Small intestine (tissue), 7 donors: ENCODE data around the gene HEY2. TPM values are rescaled to one million over a fixed set of nuclear protein-coding genes. Genes with fewer than 3 reads are reported as not detected.
A peak's percentile ranks its signal among the peaks of the same experiment; 100 is the strongest.
"Not testable (repeated sequence)": the region's sequence is repeated elsewhere in the genome, so short reads cannot be mapped to it uniquely, and the experiment has no call there.

Source experiments
- DNase-seq, 2 donors: peaks; one replicate each; pipeline versions ENCODE4 v3.0.0 to v3.0.0-alpha.2; 2013
- FAIRE-seq: peaks from 2 replicates; lab custom pipeline; 2012; peaks lifted over from hg19 to GRCh38; lab: Jason Lieb, UNC
- H3K27ac ChIP-seq, 3 donors: one replicate each; pipeline ENCODE4 v1.5.1; 2013; ENCODE audit warnings: low read length in 2 of 3, mild to moderate bottlenecking in 2 of 3, control low read depth in 1 of 3, inconsistent platforms in 1 of 3, low read depth in 1 of 3, moderate library complexity in 1 of 3
- H3K27me3 ChIP-seq, 3 donors: one replicate each; pipeline ENCODE4 v1.6.1; 2013; ENCODE audit warnings: low read length in 3 of 3, inconsistent platforms in 1 of 3; ENCODE audit not compliant: control insufficient read depth in 3 of 3, insufficient read depth in 3 of 3
- H3K36me3 ChIP-seq, 3 donors: one replicate each; pipeline ENCODE4 v1.6.1; 2013; ENCODE audit warnings: low read length in 3 of 3, inconsistent platforms in 1 of 3, low read depth in 1 of 3, mild to moderate bottlenecking in 1 of 3, moderate library complexity in 1 of 3; ENCODE audit not compliant: control insufficient read depth in 3 of 3, insufficient read depth in 2 of 3
- H3K4me1 ChIP-seq, 3 donors: one replicate each; pipeline ENCODE4 v1.6.1; 2013; ENCODE audit warnings: low read length in 2 of 3, inconsistent platforms in 1 of 3, low read depth in 1 of 3, mild to moderate bottlenecking in 1 of 3, moderate library complexity in 1 of 3; ENCODE audit not compliant: control insufficient read depth in 3 of 3, insufficient read depth in 2 of 3
- H3K4me3 ChIP-seq, 3 donors: one replicate each; pipeline ENCODE4 v1.5.1; 2013; ENCODE audit warnings: low read length in 3 of 3, control low read depth in 1 of 3, inconsistent platforms in 1 of 3, low read depth in 1 of 3, mild to moderate bottlenecking in 1 of 3, moderate library complexity in 1 of 3
- H3K9me3 ChIP-seq, 2 donors: one replicate each; pipeline ENCODE4 v1.6.1; 2013; ENCODE audit warnings: low read depth in 1 of 2, low read length in 1 of 2; ENCODE audit not compliant: control insufficient read depth in 2 of 2, insufficient read depth in 1 of 2
- WGBS, 3 donors: extraction: QIAGEN DNeasy Blood & Tissue Kit; methylation state at CpG; one replicate each; pipeline ENCODE4 v1.1.7; 2013; 5-methylcytosine and 5-hydroxymethylcytosine counted together
- polyA plus RNA-seq, 4 donors: library from polyadenylated mRNA; stranded (reverse) in 3 of 4; unstranded in 1 of 4; fragments of 200-250 nt in 3 of 4; fragments of 120-200 nt in 1 of 4; gene quantifications; one replicate each; pipeline versions ENCODE4 v1.2.1 to v1.2.3, GENCODE V29; 2013
- donor health status: healthy with polysubstance abuse.
- donor health status: control.
- donor health status: control.
- donor health status: Bipolar disorder and iron deficiency.
- donor health status: healthy.

The HEY2 gene
- polyA plus RNA-seq, 4 donors, result 0.81 to 3.8 (median 1.2) TPM; not detected in 1

DNA sequence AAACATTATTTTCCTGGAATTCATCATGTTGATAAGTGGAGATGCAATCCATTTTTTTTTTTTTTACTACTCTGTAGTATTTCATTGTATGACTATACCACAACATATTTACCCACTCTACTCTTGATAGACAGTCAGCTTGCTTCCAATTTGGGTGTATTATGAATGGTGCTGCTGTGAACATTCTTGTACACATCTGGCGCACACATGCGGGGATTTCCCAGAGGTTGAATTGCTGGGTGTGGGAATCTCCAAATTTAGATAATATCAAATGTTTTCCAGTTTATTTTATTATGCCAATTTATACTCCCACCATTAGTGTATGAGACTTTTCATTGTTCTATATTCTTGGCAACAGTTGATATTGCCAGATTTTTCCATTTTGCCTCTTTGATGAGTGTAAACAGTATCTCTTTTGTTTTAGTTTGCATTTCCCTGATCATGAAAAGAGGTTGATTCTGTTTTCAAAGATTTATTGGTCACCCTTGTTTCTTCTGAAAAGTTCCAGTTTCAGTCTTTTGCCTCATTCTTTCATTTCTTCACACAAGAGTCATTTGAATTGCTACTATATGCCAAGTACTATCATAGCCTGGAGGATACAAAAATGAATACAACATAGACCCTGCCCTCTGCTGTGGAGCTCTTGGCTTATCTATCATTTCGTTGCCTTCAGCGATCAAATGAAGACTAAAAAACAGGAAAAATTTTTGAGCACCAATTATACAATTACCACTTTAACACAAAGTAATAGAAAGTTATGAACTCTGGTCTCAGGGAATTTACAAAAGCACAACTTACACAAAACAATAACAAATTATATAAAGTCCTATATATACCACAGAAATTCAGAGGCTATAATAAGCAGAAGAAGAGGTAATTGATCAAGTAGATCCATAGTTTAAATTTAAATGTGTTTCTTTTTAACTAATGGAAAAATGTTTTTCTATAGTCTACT lies 24.2 kb downstream of the HEY2 start:
- Histone ChIP-seq H3K36me3 (no peaks in the 10 kb centered on the region), H3K27ac (no peak overlapping the region), H3K9me3 (no peaks in the 10 kb centered on the region), H3K27me3 (no peaks in the 10 kb centered on the region), H3K4me1 (peaks cover 0 to 2% (median 0%) of the 10 kb centered on the region in 3 donors), H3K4me3 (no peak overlapping the region)
- WGBS, 3 donors, result 62 to 74% (median 64%) methylated on average over 4 of the region's 4 CpGs
- FAIRE-seq, result no peak
- DNase-seq, result no peak

DNA sequence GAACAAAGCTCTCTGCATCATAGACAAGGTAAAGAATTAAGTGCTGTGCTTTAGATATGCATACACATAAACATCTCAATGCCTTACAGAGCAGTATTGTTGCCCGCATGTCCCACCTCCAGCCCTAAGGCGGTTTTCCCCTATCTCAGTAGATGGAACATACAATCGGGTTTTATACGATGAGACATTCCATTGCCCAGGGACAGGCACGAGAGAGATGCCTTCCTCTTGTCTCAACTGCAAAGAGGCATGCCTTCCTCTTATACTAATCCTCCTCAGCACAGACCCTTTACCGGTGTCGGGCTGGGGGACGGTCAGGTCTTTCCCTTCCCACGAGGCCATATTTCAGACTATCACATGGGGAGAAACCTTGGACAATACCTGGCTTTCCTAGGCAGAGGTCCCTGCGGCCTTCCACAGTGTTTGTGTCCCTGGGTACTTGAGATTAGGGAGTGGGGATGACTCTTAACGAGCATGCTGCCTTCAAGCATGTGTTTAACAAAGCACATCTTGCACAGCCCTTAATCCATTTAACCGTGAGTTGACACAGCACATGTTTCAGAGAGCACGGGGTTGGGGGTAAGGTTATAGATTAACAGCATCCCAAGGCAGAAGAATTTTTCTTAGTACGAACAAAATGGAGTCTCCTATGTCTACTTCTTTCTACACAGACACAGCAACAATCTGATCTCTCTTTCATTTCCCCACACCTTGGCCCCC lies 26.8 kb downstream of the HEY2 start:
- H3K27me3 ChIP-seq, H3K4me1 ChIP-seq, H3K27ac ChIP-seq, H3K9me3 ChIP-seq, H3K36me3 ChIP-seq, FAIRE-seq, DNase-seq, H3K4me3 ChIP-seq: not testable (repeated sequence)
- 68 to 75% (median 72%) methylated on average over 12 to 14 of the region's 14 CpGs for WGBS, 3 donors

DNA sequence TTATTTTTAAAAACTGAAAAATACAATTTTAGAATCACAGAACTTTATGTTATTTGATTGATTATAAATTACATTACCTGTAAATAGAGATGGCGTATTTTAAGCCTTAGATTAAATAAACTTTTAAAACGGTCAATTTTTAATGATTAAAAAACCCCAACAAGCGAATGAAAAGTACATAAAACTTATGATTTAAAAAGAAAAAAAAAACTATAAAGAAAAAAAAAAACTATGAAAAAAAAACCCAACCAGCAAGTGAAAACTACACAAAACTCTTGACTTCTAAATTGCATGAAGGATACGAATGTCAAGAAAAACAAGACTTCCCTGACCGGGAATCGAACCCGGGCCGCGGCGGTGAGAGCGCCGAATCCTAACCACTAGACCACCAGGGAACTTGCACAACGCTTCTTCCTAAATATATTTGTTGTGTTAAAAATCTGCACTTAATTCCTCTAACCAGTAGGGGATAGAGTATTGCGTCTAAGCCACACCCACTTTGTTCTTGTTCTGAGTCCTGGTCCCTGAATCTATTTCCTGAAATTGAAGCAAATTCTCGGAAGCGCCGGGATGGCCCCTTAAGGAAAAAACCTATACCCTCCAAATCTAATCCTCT lies 30.6 kb downstream of the HEY2 start:
- H3K4me3 ChIP-seq, result peak overlapping the region; percentile 37 to 78 (median 53)
- FAIRE-seq (peak; percentile 84), DNase-seq (peak; percentile 93 to 95)
- no peaks in the 10 kb centered on the region for H3K27me3 ChIP-seq
- WGBS, 3 donors, result 9 to 13% (median 12%) methylated on average over 17 of the region's 17 CpGs
- peak overlapping the region; percentile 84 to 98 (median 98) for H3K27ac ChIP-seq
- H3K4me1 ChIP-seq, result peaks cover 0 to 5% (median 0%) of the 10 kb centered on the region in 3 donors
- no peaks in the 10 kb centered on the region for H3K9me3 ChIP-seq
- H3K36me3 ChIP-seq, result no peaks in the 10 kb centered on the region

DNA sequence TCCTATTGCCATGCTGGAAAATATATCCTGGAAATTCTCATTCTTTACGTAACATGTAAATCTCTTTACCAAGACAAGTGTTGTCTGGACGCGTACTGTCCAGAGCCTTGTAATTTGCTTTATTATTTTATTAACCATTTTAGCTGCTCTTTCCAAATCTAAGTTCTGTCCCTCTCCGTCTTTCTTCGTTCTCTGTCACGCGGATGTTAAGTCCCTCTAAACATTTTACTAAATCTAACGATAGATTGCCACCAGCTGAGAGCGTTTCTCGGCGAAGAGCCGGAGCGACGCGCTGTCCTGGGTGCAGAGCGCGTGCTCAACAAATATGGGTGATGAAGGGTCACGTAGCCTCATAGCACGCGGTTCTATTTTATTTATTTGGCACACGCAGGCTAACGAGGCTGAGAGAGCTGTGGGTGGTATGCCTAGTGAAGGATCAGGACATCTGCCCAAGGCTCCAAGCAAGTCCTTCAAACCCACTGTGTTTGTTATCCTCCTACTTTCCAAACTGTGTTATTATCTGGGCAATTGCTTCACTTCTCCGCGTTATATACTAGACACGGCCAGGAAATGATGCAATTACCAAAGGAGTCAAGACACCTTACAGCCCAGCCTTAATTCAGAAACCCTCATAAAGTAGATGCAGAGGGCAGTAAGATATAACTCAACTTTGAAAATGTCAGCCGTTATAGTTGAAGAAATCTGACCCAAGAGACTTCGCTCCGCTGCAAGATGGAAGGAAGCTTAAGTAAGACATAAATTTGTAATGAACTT lies 31.3 kb downstream of the HEY2 start:
- H3K4me1 ChIP-seq, result peaks cover 0 to 3% (median 0%) of the 10 kb centered on the region in 3 donors
- DNase-seq (peak; percentile 78 to 90), FAIRE-seq (no peak)
- no peaks in the 10 kb centered on the region for H3K27me3 ChIP-seq
- no peaks in the 10 kb centered on the region for H3K36me3 ChIP-seq
- H3K9me3 ChIP-seq, result no peaks in the 10 kb centered on the region
- H3K4me3 ChIP-seq, result peak overlapping the region; percentile 37 to 78 (median 53)
- WGBS, 3 donors, result 0 to 1% (median 0%) methylated on average over 28 of the region's 28 CpGs
- H3K27ac ChIP-seq, result peak overlapping the region; percentile 84 to 98 (median 98)

DNA sequence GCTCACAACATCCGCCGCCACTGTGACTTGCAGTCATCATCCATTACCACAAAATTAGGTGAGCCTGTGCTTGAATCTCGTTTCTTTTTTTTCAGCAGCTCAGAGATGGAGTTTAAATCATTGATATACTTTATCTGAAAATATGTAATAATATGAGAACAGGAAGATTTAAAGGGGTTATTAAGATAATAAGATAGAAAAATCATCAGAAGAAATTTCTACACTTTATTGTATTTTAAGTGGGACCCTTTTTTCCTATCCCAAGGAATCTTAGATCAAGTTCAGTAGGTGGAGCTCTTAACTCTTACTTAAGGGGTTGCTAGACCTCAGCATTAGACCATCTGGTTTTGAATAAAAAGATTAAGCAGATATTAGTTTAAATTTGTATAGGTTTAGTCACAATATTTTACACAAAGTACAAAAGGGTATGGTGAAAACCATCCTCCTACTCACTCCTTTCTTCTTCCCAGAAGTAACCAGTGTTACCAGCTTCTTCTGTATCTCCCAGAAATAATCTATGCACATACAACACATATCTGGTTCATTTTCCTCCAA lies 32.0 kb downstream of the HEY2 start:
- H3K9me3 ChIP-seq, result no peaks in the 10 kb centered on the region
- H3K36me3 ChIP-seq, result no peaks in the 10 kb centered on the region
- H3K4me1 ChIP-seq, result peaks cover 0 to 3% (median 0%) of the 10 kb centered on the region in 3 donors
- peak overlapping the region; percentile 84 to 98 (median 98) for H3K27ac ChIP-seq
- DNase-seq (peak in 1 of 2 donors; percentile 20), FAIRE-seq (no peak)
- H3K27me3 ChIP-seq, result no peaks in the 10 kb centered on the region
- WGBS, 3 donors, result 0 to 2% (median 0%) methylated on average over 3 of the region's 3 CpGs
- H3K4me3 ChIP-seq, result peak overlapping the region; percentile 37 to 78 (median 53)

DNA sequence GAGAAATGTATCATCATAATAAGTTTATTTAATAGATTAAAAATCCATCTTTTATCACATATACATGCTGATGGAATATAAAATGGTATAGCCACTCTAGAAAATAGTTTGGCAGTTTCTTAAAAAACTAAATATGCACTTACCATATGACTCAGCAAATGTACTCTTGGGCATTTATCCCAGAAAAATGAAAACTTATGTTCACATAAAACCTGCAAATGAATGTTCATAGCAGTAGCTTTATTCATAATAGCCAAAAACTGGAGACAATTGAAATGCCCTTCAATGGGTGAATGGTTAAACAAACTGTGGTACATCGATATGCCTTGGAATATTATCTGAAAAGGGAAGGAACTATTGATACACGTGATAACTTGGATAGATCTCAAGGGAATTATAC lies 34.9 kb downstream of the HEY2 start:
- no peak overlapping the region for H3K27ac ChIP-seq
- no peak for DNase-seq
- H3K4me1 ChIP-seq, result peaks cover 0 to 9% (median 0%) of the 10 kb centered on the region in 3 donors
- WGBS, 3 donors, result 80 to 88% (median 87%) methylated on average over 2 of the region's 2 CpGs
- H3K9me3 ChIP-seq, result no peaks in the 10 kb centered on the region
- no peaks in the 10 kb centered on the region for H3K36me3 ChIP-seq
- no peaks in the 10 kb centered on the region for H3K27me3 ChIP-seq
- no peak overlapping the region for H3K4me3 ChIP-seq
- FAIRE-seq, result no peak

DNA sequence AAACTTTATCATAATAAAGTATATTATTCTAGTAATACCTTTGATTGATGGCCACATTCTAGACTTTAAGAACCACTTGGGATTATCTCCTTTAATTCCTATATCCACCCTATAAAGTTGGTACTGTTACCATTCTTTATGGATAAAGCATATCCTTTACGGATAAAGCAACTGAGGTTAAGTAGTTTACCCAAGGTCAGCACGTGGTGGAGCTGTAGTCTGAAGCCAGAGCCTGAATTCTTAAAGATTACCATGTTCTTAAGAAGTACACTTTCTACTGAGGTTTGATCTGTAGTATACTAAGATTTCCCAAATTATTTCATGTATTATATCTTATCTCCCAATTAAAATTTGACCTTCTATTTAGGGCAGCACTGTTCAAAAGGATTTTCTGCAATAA lies 38.4 kb downstream of the HEY2 start:
- H3K4me3 ChIP-seq, result no peak overlapping the region
- no peaks in the 10 kb centered on the region for H3K36me3 ChIP-seq
- no peak overlapping the region for H3K27ac ChIP-seq
- peak; percentile 51 to 60 for DNase-seq
- no peaks in the 10 kb centered on the region for H3K9me3 ChIP-seq
- 25 to 34% (median 25%) methylated on average over 2 of the region's 2 CpGs for WGBS, 3 donors
- H3K27me3 ChIP-seq, result no peaks in the 10 kb centered on the region
- FAIRE-seq, result no peak
- H3K4me1 ChIP-seq, result peaks cover 0 to 20% (median 0%) of the 10 kb centered on the region in 3 donors
